Measurements from ENCODE around the gene MTNR1A.

The MTNR1A gene

DNA sequence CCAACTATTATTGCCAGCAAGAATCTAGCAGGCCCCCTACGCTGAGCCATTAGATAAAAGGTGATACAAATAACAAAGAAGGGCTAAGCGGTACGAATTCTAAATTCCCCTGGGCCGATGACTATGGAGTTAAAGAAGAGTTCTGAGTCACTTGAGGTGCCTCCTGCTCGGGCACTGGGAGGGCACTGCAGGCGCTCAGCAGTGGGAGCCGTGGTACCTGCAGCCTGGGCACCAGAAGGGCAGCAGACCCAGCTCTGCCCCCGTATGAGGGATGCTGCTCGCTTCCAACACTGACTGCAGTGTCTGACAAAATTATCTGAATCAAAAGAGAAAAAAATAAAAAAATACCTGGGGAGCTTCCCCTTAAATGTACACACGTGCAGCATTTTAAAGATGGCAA is 44.1 kb upstream of the MTNR1A start:
- TF ChIP-seq EZH2phosphoT487 (conservative IDR thresholded peaks at IDR 0.05; ENCODE audit: low read length), result no peak
- TF ChIP-seq, protein P1, sequence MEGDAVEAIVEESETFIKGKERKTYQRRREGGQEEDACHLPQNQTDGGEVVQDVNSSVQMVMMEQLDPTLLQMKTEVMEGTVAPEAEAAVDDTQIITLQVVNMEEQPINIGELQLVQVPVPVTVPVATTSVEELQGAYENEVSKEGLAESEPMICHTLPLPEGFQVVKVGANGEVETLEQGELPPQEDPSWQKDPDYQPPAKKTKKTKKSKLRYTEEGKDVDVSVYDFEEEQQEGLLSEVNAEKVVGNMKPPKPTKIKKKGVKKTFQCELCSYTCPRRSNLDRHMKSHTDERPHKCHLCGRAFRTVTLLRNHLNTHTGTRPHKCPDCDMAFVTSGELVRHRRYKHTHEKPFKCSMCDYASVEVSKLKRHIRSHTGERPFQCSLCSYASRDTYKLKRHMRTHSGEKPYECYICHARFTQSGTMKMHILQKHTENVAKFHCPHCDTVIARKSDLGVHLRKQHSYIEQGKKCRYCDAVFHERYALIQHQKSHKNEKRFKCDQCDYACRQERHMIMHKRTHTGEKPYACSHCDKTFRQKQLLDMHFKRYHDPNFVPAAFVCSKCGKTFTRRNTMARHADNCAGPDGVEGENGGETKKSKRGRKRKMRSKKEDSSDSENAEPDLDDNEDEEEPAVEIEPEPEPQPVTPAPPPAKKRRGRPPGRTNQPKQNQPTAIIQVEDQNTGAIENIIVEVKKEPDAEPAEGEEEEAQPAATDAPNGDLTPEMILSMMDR (IDR thresholded peaks at IDR 0.05; ENCODE audit: insufficient read depth, low read length, poor library complexity, severe bottlenecking), result no peak
- no peaks in the 10 kb centered on the region for H3K9me3 ChIP-seq (ENCODE audit: insufficient read depth, low read length)
- H3K9ac ChIP-seq (ENCODE audit: low read length), result no peak overlapping the region
- no peak overlapping the region for H3K27ac ChIP-seq (ENCODE audit: low read depth, low read length)
- H3K4me2 ChIP-seq (ENCODE audit: low read depth, low read length, poor library complexity, severe bottlenecking), result no peak overlapping the region
- no peak overlapping the region for H3K4me3 ChIP-seq (ENCODE audit: insufficient read depth, low read length, poor library complexity, severe bottlenecking)
- H4K20me1 ChIP-seq (ENCODE audit: low read depth, low read length), result no peaks in the 10 kb centered on the region
- H3K36me3 ChIP-seq (ENCODE audit: low read length), result no peaks in the 10 kb centered on the region
- H3F3A ChIP-seq (ENCODE audit: insufficient read depth), result no peaks in the 10 kb centered on the region
- H3K79me2 ChIP-seq (ENCODE audit: insufficient read depth, low read length), result no peaks in the 10 kb centered on the region
- no peaks in the 10 kb centered on the region for H3K27me3 ChIP-seq (ENCODE audit: low read length)
- no peak overlapping the region for H2AFZ ChIP-seq (ENCODE audit: low read depth, low read length, severe bottlenecking)
- no peaks in the 10 kb centered on the region for H3K9me2 ChIP-seq (replicated peaks; ENCODE audit: insufficient read depth, low read length)

DNA sequence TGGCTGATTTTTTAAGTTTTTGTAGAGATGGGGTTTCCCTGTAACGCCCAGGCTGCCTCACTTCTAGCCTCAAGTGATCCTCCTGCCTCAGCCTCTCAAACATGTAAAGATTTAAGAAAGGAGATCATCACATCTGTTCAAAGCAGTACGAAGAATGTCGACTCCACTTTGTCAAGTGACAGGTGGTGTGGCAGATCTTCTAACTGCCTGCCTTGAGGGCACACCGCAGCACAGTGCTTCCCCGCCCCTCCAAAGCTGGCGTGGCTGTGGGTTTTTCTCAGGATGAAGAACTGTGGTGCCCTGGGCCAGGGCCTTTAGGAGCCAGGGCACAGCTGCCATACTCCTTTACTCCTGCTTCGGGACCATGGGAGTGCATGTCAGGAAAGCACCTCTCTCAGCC is 43.3 kb upstream of the MTNR1A start:
- no peak for TF ChIP-seq EZH2phosphoT487 (conservative IDR thresholded peaks at IDR 0.05; ENCODE audit: low read length)
- TF ChIP-seq, protein P1 (IDR thresholded peaks at IDR 0.05; ENCODE audit: insufficient read depth, low read length, poor library complexity, severe bottlenecking), result no peak
- H3K36me3 ChIP-seq (ENCODE audit: low read length), result no peaks in the 10 kb centered on the region
- H3K9ac ChIP-seq (ENCODE audit: low read length), result no peak overlapping the region
- H2AFZ ChIP-seq (ENCODE audit: low read depth, low read length, severe bottlenecking), result no peak overlapping the region
- no peaks in the 10 kb centered on the region for H3K79me2 ChIP-seq (ENCODE audit: insufficient read depth, low read length)
- no peaks in the 10 kb centered on the region for H3F3A ChIP-seq (ENCODE audit: insufficient read depth)
- no peak overlapping the region for H3K4me3 ChIP-seq (ENCODE audit: insufficient read depth, low read length, poor library complexity, severe bottlenecking)
- H3K9me3 ChIP-seq (ENCODE audit: insufficient read depth, low read length), result no peaks in the 10 kb centered on the region
- H4K20me1 ChIP-seq (ENCODE audit: low read depth, low read length), result no peaks in the 10 kb centered on the region
- no peak overlapping the region for H3K4me2 ChIP-seq (ENCODE audit: low read depth, low read length, poor library complexity, severe bottlenecking)
- H3K9me2 ChIP-seq (replicated peaks; ENCODE audit: insufficient read depth, low read length), result no peaks in the 10 kb centered on the region
- no peak overlapping the region for H3K27ac ChIP-seq (ENCODE audit: low read depth, low read length)
- H3K27me3 ChIP-seq (ENCODE audit: low read length), result no peaks in the 10 kb centered on the region

DNA sequence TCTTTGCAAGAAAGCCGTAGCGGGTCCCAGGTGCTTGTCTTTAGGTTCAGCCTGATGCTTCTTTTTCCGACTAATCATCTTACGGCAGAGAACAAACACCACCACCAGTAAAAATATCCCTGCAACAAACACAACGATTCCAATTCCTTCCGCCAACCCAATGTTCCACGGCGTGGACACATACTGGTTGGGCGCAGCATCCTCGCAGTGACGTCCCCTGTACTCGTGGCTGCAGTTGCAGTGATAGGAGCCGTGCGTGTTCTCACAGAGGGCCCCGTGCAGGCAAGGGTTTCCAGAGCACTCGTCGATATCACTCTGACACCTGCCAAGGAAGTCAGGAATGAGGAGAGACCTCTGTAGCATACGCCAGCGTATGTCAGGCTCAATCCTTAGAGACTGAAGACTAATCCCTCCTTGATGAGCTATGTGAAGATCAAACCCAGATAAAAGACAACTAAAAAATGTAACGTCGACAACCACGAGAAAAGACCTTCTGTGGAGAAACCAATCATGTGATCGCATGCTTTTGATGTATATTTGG is 41.6 kb upstream of the MTNR1A start:
- H2AFZ ChIP-seq (ENCODE audit: low read depth, low read length, severe bottlenecking), result no peak overlapping the region
- H3K79me2 ChIP-seq (ENCODE audit: insufficient read depth, low read length), result no peaks in the 10 kb centered on the region
- H4K20me1 ChIP-seq (ENCODE audit: low read depth, low read length), result no peaks in the 10 kb centered on the region
- no peaks in the 10 kb centered on the region for H3K9me3 ChIP-seq (ENCODE audit: insufficient read depth, low read length)
- no peaks in the 10 kb centered on the region for H3K9me2 ChIP-seq (replicated peaks; ENCODE audit: insufficient read depth, low read length)
- no peak overlapping the region for H3K4me2 ChIP-seq (ENCODE audit: low read depth, low read length, poor library complexity, severe bottlenecking)
- no peaks in the 10 kb centered on the region for H3K36me3 ChIP-seq (ENCODE audit: low read length)
- no peak overlapping the region for H3K9ac ChIP-seq (ENCODE audit: low read length)
- H3K4me3 ChIP-seq (ENCODE audit: insufficient read depth, low read length, poor library complexity, severe bottlenecking), result no peak overlapping the region
- H3K27ac ChIP-seq (ENCODE audit: low read depth, low read length), result no peak overlapping the region
- no peak for TF ChIP-seq EZH2phosphoT487 (conservative IDR thresholded peaks at IDR 0.05; ENCODE audit: low read length)
- TF ChIP-seq, protein P1 (IDR thresholded peaks at IDR 0.05; ENCODE audit: insufficient read depth, low read length, poor library complexity, severe bottlenecking), result no peak
- H3K27me3 ChIP-seq (ENCODE audit: low read length), result no peaks in the 10 kb centered on the region
- H3F3A ChIP-seq (ENCODE audit: insufficient read depth), result no peaks in the 10 kb centered on the region
